Activated T-cell treated with anti-CD3 and anti-CD28 coated beads, Interleukin-2, amount 50 U/mL, for 48 hours (primary cell): ENCODE data around the gene LRP5.
"Not testable (repeated sequence)": the region's sequence is repeated elsewhere in the genome, so short reads cannot be mapped to it uniquely, and the experiment has no call there.

Source experiments
- DNase-seq, 2 experiments: peaks; one replicate each; pipeline ENCODE4 v3.0.0-alpha.2; 2020

LRP5 gene

DNA sequence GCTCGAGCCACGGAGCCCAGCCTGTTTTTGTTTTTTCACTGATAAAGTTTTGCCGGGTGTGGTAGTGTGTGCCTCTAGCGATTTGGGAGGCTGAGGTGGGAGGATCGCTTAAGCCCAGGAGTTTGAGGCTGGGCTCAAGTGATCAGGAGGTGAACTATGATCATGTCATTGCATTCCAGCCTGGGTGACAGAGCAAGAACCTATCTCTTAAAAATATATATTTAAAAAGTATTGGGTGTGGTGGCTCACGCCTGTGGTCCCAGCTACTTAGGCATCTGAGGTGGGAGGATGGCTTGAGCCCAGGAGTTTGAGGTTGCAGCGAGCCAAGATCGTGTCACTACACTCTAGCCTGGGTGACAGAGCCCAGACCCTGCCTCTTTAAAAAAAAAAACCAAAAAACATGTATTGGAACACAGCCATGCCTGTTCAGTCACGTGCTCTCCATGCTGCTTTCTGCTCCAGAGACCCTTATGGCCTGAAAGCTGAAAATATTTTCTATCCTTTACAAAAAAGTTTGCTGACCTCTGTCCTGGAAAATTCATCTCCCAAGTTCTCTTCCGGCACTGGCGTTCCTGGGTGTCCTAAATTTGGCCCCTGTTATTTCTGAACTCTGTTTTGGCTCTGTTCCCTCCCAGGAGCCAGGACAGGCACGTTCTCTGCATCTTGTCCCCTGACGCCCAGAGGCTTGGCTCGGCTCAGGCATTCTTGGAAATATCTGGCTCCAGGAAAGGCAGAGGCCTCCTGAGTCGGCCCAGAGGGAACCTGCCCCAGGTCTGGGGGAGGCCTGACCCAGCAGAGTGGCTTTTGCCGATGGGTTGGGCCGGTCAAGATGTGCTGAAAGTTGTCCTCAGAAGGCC is 86.8 kb downstream of the LRP5 start:
- no peak for DNase-seq

DNA sequence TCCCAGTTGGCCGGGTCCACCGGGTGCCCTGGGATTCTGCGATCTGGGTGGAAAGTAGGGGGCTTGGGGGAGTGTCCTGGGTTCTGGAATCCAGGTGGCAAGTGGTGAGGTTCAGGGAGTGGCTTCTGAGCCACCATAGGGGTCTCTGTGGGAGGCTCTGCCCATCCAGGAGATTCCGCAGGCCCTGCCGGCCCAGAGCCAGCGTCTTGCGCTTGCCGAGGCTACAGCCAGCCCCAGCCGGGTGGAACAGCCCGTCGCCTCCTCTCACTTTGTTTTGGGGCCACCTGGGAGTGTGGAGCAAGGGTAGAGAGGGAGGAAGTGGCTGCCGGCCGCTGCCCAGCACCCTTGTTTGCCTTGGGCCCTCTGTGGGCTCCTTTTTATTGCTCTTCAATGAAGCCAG is 87.5 kb downstream of the LRP5 start:
- no peak for DNase-seq

DNA sequence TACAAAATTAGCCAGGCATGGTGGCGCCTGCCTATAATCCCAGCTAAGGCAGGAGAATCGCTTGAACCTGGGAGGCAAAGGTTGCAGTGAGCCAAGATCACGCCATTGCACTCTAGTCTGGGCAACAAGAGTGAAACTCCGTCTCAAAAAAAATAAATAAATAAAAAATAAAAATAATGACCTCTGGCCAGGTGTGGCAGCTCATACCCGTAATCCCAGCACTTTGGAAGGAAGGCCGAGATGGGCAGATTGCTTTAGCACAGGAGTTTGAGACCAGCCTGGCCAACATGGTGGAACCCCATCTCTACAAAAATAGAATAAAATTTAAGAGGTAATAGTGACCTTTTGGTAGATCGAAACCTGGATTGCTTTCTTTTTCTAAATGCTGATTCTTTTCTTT is 88.2 kb downstream of the LRP5 start:
- DNase-seq, result not testable (repeated sequence)

DNA sequence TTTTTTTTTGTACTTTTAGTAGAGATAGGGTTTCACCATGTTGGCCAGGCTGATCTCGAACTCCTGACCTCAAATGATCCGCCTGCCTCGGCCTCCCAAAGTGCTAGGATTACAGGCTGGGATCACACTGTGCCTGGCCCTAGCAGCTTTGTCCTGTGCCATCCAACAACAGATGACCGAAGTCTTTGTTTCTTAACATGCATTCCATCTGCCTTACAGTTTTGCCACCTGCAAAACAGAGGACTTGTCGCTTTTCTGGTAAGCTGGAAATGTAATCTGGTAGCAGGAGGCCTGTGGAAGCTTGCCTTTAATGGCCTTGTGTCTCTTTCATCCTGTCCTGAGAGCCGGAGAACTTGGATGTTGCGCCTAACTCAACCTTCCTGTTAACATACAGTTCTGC is 89.5 kb downstream of the LRP5 start:
- DNase-seq, result no peak

DNA sequence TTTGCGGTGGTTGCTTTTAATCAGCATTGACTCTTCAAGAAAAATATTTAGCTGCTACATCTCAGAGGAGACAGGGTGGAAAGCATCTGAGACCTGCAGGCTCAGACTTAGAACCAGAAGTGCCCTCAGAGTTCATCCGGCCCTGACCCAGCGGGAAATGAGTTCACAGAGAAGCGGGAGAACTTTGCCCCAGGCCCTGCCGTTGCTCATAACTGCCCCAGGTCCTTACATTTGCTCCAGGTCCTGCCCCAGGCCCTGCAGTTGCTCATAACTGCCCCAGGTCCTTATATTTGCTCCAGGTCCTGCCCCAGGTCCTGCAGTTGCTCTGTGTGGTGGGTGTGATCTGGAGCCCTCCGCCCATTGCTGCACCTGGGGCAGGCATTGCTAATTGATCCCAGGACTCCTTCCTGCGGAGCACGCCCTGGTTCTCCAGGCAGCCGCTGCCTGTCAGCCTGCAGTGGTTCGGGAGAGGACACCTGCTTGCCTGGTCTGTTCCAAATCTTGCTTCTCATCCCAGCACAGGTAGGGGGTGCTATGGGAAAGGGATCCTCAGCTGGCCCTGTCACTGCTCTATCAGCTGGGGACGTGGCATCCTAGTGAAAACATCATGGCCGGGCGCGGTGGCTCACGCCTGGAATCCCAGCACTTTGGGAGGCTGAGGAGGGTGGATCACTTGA is 90.1 kb downstream of the LRP5 start:
- DNase-seq, result no peak

DNA sequence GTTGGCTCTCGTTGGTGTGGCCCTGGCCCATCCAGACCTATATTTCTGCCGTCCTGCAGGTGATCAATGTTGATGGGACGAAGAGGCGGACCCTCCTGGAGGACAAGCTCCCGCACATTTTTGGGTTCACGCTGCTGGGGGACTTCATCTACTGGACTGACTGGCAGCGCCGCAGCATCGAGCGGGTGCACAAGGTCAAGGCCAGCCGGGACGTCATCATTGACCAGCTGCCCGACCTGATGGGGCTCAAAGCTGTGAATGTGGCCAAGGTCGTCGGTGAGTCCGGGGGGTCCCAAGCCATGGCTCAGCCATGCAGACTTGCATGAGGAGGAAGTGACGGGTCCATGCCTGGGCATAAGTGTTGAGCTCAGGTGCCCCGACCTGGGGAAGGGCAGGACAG is 91.0 kb downstream of the LRP5 start:
- DNase-seq, result no peak

DNA sequence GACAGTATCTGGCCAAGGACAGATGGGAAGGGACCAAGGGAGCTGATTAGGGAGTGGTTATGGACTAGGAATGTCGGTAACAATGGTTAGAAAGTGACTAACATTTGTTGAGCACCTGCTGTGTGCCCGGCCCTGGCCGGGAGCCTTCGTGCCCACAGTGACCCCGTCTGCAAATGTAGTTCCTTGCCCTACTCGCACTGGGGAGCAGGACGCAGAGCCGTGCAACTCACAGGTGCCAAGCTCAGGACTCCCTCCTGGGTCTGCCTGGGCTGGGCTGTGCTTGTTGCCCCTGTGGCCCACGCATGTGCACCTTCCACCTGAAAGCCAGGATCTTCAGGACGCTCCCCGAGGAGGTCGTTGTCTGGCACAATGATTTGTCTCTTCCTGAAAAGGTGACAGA is 91.4 kb downstream of the LRP5 start:
- no peak for DNase-seq

DNA sequence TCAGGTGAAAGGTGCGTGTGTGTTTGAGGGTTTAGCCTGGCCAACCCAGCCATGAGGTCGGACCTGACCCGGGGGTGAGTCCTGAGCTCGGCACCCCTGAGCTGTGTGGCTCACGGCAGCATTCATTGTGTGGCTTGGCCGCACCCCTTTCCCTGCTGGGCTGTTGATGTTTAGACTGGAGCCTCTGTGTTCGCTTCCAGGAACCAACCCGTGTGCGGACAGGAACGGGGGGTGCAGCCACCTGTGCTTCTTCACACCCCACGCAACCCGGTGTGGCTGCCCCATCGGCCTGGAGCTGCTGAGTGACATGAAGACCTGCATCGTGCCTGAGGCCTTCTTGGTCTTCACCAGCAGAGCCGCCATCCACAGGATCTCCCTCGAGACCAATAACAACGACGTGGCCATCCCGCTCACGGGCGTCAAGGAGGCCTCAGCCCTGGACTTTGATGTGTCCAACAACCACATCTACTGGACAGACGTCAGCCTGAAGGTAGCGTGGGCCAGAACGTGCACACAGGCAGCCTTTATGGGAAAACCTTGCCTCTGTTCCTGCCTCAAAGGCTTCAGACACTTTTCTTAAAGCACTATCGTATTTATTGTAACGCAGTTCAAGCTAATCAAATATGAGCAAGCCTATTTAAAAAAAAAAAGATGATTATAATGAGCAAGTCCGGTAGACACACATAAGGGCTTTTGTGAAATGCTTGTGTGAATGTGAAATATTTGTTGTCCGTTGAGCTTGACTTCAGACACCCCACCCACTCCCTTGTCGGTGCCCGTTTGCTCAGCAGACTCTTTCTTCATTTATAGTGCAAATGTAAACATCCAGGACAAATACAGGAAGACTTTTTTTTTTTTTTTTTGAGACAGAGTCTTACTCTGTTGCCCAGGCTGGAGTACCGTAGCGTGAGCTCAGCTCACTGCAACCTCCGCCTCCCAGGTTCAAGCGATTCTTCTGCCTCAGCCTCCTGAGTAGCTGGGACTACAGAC is 94.2 kb downstream of the LRP5 start:
- no peak for DNase-seq

DNA sequence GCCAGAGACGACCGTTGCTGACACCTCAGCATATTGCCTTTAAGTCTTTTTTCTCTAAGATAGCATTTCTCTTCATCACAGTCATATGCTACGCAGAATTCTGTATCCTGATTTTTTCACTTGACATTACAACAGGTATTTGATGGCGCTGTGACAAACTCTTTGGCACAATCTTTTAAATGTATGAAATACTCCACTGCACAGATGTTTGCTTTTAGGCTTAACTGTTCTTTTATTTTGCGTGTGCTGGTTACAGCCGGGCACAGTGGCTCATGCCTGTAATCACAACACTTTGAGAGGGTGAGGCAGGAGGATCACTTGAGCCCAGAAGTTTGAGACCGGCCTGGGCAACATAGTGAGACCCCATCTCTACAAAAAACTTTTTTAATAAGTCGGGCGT is 96.1 kb downstream of the LRP5 start:
- DNase-seq, result no peak

DNA sequence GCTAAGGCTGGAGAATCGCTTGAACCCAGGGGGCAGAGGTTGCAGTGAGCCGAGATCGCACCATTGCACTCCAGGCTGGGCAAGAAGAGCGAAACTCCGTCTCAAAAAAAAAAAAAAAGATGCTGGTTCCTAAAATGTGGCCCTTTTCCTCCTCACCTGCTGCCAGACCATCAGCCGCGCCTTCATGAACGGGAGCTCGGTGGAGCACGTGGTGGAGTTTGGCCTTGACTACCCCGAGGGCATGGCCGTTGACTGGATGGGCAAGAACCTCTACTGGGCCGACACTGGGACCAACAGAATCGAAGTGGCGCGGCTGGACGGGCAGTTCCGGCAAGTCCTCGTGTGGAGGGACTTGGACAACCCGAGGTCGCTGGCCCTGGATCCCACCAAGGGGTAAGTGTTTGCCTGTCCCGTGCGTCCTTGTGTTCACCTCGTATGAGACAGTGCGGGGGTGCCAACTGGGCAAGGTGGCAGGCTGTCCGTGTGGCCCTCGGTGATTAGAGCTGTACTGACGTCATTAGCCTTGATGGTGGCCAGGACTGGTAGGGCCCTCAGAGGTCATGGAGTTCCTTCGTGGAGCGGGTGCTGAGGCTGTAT is 97.5 kb downstream of the LRP5 start:
- DNase-seq, result no peak

DNA sequence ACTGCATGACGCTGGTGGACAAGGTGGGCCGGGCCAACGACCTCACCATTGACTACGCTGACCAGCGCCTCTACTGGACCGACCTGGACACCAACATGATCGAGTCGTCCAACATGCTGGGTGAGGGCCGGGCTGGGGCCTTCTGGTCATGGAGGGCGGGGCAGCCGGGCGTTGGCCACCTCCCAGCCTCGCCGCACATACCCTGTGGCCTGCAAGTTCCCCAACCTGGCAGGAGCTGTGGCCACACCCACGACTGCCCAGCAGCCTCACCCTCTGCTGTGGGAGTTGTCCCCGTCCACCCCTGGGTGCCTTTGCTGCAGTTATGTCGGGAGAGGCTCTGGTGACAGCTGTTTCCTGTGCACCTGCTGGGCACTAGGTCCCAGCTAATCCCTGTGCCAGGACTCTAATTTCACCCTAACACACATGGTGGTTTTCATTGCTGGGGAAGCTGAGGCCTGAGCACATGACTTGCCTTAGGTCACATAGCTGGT is 99.2 kb downstream of the LRP5 start:
- no peak for DNase-seq

DNA sequence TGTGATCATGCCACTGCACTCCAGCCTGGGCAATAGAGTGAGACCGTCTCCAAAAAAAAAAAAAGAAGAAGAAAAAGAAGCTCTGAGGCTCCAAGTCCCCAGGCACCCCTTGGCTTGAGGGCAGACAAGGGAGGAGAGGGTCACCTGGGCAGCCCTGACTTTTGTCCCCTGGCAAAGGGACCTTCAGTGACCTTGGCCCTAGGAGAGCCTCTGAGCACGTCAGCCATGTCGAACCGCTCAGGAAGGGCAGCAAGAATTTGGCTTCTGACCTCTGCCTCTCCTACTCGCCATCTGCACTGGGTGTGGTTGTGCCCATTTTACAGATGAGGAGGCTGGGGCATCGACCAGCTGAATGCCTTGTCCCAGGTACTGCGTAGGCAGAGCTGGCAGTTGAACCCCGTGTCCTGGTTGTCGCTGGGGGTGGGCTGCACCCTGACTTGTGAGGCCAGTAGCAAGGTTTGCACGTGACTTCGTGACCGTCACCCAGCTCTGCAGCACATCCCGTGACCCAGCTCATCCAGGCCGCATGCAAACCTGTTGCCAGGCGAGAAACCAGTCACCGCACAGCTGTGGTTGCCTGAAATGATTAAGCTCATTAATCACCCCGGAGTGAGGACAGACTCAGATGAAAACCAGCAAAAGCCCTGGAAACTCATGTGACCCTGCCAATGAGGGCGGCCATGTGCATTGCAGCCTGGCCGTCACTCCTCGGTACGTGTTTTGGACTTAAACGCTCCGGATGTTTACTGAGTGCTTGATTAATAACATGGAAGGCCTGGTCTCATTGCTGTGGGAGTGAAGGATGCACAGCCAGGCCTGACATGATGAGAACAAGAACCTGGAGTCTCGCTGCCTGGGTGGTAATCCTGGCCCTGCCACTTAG is 100.4 kb downstream of the LRP5 start:
- peak; percentile 54 to 63 for DNase-seq

DNA sequence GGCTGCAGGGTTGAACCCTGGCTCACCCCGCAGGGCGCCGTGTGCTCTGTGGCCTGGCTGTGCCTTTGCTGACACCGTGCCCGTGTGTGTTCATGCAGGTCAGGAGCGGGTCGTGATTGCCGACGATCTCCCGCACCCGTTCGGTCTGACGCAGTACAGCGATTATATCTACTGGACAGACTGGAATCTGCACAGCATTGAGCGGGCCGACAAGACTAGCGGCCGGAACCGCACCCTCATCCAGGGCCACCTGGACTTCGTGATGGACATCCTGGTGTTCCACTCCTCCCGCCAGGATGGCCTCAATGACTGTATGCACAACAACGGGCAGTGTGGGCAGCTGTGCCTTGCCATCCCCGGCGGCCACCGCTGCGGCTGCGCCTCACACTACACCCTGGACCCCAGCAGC is 101.2 kb downstream of the LRP5 start:
- DNase-seq, result no peak

DNA sequence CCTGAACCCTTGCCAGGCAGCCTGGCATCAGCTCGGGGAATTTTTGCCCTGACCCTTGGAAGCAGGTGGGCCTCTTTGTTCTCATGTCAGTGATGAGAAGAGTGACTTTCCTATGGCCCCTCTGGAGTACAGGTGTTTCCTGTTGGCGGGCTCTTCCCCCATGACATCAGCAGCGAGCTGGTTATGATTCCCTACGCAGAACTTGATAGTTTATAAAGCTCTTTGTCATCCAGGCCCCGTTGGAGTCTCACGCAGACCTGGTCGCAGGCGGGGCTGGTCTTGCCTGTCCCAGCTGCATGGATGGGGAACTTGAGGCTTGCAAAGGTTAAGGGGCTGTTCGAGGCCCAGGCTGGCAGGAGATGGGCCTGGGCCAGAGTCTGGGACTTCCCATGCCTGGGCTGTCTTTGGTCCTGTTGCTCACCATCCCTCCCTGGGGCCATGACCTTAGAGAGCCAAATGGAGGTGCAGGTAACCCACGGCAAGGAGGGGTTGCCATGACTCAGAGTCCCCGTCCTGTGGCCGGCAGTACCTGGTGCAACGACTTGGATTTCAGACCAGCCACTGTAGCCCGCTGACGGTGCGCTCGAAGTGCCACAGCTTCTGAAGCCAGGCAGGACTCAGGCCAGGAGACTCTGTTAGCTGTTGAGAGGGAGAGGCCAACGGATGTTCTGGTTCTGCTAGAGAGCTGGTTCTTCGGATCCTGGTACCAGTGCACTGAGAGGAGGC is 102.3 kb downstream of the LRP5 start:
- DNase-seq, result no peak

DNA sequence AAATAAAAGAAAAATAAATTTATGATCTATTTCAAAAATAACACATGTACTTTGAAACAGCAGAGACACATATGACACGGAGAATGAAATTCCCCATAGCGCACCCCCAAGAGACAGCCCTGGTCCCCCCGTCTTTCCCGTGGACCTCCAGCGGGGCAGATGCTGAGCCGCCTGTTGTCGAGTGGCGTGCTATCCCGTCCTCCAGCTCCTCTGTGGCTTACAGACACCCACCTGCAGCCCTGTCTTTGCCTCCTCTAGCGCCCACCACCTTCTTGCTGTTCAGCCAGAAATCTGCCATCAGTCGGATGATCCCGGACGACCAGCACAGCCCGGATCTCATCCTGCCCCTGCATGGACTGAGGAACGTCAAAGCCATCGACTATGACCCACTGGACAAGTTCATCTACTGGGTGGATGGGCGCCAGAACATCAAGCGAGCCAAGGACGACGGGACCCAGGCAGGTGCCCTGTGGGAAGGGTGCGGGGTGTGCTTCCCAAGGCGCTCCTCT is 103.7 kb downstream of the LRP5 start:
- DNase-seq, result no peak

DNA sequence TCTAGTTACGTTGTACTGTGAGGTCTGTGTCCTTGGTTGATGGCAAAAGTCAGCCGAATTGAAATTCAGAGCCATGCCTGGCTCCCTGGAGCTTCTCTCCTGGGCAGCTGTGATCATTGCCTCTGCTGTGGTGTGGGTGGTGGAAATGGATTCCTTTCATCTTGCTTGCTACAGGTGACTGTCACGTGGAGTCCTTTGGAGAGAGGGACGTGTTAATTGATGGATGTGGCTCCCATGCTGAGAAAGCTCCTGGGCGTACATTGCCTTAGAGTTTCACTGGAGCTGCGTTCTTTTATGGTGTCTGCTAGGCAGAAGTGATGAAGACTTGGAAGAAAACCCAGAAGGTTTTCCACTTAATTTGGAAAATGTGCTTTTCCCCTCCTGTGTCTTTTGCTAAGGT is 106.3 kb downstream of the LRP5 start:
- no peak for DNase-seq

DNA sequence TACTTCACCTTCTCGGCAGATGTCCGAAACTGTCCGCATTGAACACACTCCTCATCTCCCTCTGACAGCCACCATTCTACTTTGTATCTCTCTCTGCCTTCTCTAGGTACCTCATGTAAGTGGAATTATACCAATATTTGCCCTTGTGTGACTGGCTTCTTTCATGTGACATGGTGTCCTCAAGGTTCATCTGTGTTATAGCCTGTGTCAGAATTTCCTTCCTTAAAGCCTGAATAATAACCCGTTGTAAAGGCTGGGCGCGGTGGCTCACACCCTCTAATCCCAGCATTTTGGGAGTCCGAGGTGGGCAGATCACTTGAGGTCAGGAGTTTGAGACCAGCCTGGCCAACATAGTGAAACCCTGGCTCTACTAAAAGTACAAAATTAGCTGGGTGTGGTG is 107.8 kb downstream of the LRP5 start:
- DNase-seq, result no peak

DNA sequence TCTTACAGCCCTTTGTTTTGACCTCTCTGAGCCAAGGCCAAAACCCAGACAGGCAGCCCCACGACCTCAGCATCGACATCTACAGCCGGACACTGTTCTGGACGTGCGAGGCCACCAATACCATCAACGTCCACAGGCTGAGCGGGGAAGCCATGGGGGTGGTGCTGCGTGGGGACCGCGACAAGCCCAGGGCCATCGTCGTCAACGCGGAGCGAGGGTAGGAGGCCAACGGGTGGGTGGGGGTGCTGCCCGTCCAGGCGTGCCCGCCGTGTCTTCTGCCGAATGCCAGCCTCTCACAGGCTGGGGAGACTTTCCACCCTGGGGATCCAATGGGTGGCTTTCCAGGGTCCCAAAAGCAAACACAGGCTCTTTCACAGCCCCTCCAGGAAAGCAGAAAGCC is 111.1 kb downstream of the LRP5 start:
- DNase-seq, result no peak

DNA sequence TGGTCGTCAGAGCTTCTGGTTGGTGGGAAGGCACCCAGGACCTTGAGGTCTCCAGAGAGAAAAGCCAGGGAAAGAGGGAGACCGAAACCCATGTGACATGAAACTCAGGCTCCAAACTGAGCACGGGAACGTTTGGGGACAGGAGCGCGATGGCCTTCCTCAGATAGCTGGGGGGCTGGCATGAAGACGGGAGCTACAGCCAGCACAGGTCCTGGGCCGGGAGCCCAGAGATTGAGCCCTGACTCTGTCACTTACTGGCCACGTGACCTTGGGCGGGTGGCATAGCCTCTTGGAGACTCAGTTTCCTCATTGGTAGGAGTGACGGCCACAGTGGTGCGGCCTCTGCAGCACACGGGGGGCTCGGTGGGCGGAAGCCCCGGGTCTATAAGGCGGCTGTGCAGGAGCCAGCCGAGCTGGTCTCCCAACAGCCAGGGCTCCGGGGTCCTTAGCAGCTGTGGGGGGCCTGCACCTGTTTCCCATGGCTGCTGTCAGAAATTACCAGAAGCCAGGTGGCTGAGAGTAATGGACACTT is 111.8 kb downstream of the LRP5 start:
- no peak for DNase-seq
